Activated CD8-positive, alpha-beta memory T cell treated with anti-CD3 and anti-CD28 coated beads for 48 hours (primary cell): Measurements from ENCODE around the gene SLC26A4.
"Not testable (repeated sequence)": the region's sequence is repeated elsewhere in the genome, so short reads cannot be mapped to it uniquely, and the experiment has no call there.

Experiments
- DNase-seq, 3 experiments: peaks; one replicate each; pipeline ENCODE4 v3.0.0-alpha.2; 2020; ENCODE audit warnings: low read depth in 2 of 3, low spot score in 2 of 3

SLC26A4 gene

GRCh38 chr7:107660381-107661080 lies at the start of gene SLC26A4:
TSS of gene SLC26A4 (plus strand) at chr7:107660828. CDS start at chr7:107661642, 814 bp downstream.
- DNase-seq, result peak; percentile 18 to 41 (median 23)

GRCh38 chr7:107613439-107613838 lies 47.2 kb upstream of the SLC26A4 start:
- no peak for DNase-seq

GRCh38 chr7:107613948-107614347 lies 46.7 kb upstream of the SLC26A4 start:
- no peak for DNase-seq

- no peak for DNase-seq
These were observed 46.2 kb upstream of the SLC26A4 start for GRCh38 chr7:107614425-107614824.

GRCh38 chr7:107615910-107616680 lies 44.5 kb upstream of the SLC26A4 start:
- DNase-seq, result no peak

GRCh38 chr7:107622429-107622828 lies 38.2 kb upstream of the SLC26A4 start:
- no peak for DNase-seq

- no peak for DNase-seq
These were observed 37.7 kb upstream of the SLC26A4 start for GRCh38 chr7:107622894-107623293.

GRCh38 chr7:107627002-107627401 lies 33.6 kb upstream of the SLC26A4 start:
- DNase-seq, result no peak

- no peak for DNase-seq
These were observed 32.1 kb upstream of the SLC26A4 start for GRCh38 chr7:107628461-107629064.

- no peak for DNase-seq
These were observed 30.3 kb upstream of the SLC26A4 start for GRCh38 chr7:107630342-107630741.

GRCh38 chr7:107631588-107632491 lies 28.8 kb upstream of the SLC26A4 start:
- no peak for DNase-seq

GRCh38 chr7:107632492-107632865 lies 28.1 kb upstream of the SLC26A4 start:
- DNase-seq, result no peak

- no peak for DNase-seq
These were observed 22.0 kb upstream of the SLC26A4 start for GRCh38 chr7:107638594-107638993.

- DNase-seq, result not testable (repeated sequence)
These were observed 21.6 kb upstream of the SLC26A4 start for GRCh38 chr7:107639070-107639469.

- DNase-seq, result no peak
These were observed 19.0 kb upstream of the SLC26A4 start for GRCh38 chr7:107641676-107642075.

- no peak for DNase-seq
These were observed 18.1 kb upstream of the SLC26A4 start for GRCh38 chr7:107642501-107642900.

GRCh38 chr7:107643407-107643806 lies 17.2 kb upstream of the SLC26A4 start:
- DNase-seq, result no peak

GRCh38 chr7:107643938-107644308 lies 16.7 kb upstream of the SLC26A4 start:
- no peak for DNase-seq

- no peak for DNase-seq
These were observed 16.2 kb upstream of the SLC26A4 start for GRCh38 chr7:107644309-107644974.

GRCh38 chr7:107652642-107653041 lies 8.0 kb upstream of the SLC26A4 start:
- DNase-seq, result no peak

- no peak for DNase-seq
These were observed 2.2 kb upstream of the SLC26A4 start for GRCh38 chr7:107658467-107658866.
